Occipital lobe (tissue), 3 donors: ENCODE results near the gene LRBA. TPM values are rescaled to one million over a fixed set of nuclear protein-coding genes. Genes with fewer than 3 reads are reported as not detected.
A peak's percentile ranks its signal among the peaks of the same experiment; 100 is the strongest.

ENCODE experiments used
- DNase-seq: peaks from one replicate; lab custom pipeline; 2025; lab: John Stamatoyannopoulos, UW
- small RNA-seq: library from RNA; depleted of rRNA; stranded (forward); fragments of <200 nt; gene quantifications from one replicate; pipeline ENCODE3, GENCODE V24; 2014
- total RNA-seq: library from RNA; depleted of rRNA; stranded (reverse); fragments of >200 nt; gene quantifications from one replicate; pipeline ENCODE4 v1.2.3, GENCODE V29; 2014

The LRBA gene
- total RNA-seq, 1 donor from 2014 or later = 25.3 TPM

DNA sequence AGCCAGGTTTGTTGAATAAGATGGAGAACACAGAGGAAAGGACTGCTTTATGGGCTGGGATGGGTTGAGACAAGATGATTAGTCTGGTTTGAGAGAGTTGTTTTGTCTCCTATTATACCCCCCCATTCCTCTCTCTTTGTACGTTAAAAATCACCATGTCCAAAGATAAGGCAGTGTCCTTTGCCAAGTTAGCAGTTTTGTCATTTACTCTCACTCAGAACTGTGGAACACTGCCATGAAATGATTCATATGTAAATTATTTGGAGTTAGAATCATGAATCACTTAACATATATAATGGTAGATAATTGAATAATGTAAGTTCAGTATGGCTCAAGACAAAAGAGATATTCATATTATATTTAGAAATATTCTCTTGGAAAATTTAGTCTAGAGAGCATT is 785.6 kb downstream of the LRBA start:
- no peak for DNase-seq

DNA sequence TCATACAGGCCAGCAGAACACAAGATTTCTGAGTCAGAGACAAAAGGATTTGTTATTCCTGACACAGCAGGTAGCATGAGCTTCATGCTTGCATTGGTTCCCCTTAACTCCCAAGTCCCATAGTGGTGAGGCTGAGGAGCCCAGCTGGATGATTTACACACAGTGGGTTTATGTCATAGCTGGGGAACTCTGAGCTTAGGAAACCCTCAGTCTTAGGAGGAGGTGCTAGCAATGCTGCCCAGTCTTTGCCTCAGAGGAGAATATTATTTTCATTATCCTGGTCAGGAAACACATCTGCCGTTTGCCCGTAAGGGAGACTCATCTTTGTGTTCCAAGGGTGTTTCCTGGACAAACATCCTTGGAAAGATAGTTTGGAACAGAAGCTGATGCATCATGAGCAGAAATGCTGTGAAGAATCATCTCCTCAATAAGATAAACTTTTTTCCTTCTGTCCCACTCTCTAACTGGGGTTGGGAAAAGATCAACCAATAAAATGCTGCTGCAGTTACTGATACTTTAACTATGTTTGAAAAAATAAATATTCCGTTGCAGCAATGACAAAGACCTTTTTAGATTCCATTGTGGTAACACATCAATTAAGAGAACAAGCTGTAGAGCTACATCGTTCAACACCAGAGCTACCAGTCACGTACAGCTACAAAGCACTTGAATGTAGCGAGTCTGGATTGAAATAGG is 790.0 kb downstream of the LRBA start:
- no peak for DNase-seq

DNA sequence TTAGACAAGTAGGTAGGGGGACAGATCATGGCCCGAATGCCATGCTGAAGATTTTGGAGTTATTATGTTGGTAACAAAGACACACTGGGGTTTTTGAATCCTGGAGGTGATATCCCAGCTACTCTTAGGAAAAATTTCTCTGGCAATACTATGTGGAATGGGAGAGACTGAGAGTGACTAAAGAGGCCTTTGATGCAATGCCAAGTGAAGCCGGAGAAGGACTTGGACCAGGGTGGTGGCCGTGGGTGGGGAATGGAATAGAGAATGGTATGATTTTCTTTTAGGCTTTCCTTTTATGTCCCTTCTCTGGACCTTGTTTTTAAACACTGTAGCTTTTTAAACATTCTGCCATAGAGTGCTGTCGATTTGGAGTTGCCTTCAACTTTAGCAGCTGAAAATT is 795.2 kb downstream of the LRBA start:
- peak; percentile 21 for DNase-seq

DNA sequence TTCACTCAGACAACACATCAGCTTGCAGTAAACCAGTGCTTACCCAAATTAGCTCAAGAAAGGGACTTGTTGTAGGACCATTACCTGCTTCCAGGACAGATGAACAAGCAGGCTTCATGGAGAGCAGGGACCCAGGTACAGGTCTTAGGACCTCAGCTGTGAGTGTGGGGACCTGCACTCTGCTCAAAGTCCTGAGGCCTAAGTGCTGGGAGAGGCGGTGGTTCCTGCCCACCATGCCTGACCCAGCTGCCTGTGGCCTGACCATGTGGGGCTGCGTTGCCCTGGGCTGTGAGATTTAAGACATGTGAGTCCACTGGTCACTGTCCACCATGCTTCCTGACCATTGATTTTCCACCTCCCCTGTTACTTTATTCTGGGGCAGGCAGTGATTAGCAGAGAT is 796.6 kb downstream of the LRBA start:
- DNase-seq = no peak

DNA sequence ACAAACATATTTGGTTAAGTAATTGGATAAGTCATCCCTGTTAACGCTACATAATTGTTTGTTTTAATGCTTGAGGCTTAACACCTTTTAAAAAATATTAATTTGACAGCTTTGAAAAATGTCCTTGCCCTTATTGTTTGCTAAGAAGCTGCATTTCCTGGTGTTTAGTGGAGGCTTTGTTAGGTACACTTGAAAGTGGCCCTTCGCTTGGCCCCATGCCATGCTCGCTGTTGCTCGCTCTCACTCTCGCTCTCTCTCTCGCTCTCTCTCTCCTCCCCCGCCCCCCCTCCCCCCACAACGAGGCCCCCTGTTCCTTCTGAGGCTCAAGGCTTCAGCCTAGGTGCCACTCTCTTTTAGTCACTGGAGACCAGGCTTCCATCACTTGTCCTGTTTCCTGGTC is 797.3 kb downstream of the LRBA start:
- DNase-seq = no peak

DNA sequence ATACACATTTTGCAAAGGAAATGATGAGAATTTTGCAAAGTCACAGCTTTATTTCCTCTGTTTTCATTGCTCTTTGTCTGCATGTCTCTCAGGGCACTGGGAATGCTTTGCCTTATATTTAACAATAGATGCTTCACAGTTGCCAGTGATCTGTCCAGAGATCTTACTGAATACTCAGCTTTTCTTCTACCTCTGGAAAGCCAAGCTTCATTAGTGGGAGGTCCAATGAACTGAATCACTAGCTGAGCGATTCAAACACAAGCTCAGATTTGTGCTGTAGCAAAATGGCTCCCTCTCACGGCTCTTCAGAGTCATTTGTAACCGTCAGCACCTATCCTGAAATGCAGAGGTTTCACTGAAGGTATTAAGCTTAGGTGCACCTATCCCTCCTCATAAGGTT is 797.9 kb downstream of the LRBA start:
- no peak for DNase-seq

DNA sequence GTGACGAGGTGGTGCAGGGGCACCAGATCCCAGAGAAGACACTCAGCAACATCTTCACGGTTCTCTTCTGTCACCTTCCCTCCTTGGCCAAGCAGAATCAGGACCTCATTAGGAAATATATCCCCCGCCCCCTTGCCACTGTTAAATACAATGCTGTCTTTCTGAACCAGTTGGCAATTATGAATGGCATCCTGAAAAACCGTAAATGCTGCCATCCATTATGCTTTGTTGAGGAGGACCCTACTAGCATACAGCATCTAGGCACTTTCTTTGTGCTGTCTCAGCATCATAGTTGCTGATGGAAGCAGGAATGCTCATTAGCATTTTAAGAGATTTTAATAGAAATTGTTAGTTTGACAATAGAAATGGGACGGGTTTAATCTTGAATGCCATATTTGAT is 798.4 kb downstream of the LRBA start:
- DNase-seq = no peak

DNA sequence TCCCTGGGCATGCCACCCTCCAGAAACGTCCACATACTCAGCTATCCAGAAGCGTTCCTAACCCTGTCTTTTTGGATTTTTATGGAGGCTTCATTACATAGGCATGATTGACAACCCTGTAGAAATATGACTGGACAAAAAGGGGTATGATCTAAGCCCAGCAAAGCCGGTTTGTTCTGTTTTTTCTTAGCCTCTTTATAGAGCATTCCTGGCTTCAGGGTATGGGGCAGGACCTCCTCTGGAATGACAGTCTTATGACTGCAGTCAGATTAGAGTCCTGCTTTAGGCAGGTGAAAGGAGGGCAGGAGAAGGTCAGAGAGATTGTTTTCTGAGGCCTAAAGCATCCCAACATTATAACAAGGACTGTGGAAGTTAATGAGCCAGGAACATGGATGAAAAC is 799.5 kb downstream of the LRBA start:
- DNase-seq = no peak

Small RNA genes lying within 50 kb of the gene (small RNA-seq; reads per million reads assigned to genes)
- not detected for gene RNA5SP168

Other genes starting within 250 kb of the LRBA start
- 2,521 TPM for gene RPS3A, start 84.3 kb upstream of the LRBA start, total RNA-seq